ENCODE data around the gene RIMBP2.

The RIMBP2 gene

GRCh38 chr12:130435331-130435730 lies 280.8 kb downstream of the RIMBP2 start:
- DNase-seq = no peak

- no peak for DNase-seq
These were observed 281.5 kb downstream of the RIMBP2 start for GRCh38 chr12:130434560-130434959.

GRCh38 chr12:130433834-130434233 lies 282.3 kb downstream of the RIMBP2 start:
- no peak for DNase-seq

- DNase-seq = no peak
These were observed 282.7 kb downstream of the RIMBP2 start for GRCh38 chr12:130433411-130433810.

GRCh38 chr12:130431176-130431575 lies 284.9 kb downstream of the RIMBP2 start:
- no peak for DNase-seq

- DNase-seq = no peak
These were observed 286.2 kb downstream of the RIMBP2 start for GRCh38 chr12:130429656-130430505.

GRCh38 chr12:130428116-130428515 lies 288.0 kb downstream of the RIMBP2 start:
- DNase-seq = no peak

- no peak for DNase-seq
These were observed 288.7 kb downstream of the RIMBP2 start for GRCh38 chr12:130427381-130427887.

- DNase-seq = no peak
These were observed 290.3 kb downstream of the RIMBP2 start for GRCh38 chr12:130425698-130426245.

GRCh38 chr12:130424858-130425697 lies 291.0 kb downstream of the RIMBP2 start:
- DNase-seq = no peak

GRCh38 chr12:130423991-130424857 lies 291.9 kb downstream of the RIMBP2 start:
- DNase-seq = no peak

GRCh38 chr12:130423136-130423535 lies 293.0 kb downstream of the RIMBP2 start:
- no peak for DNase-seq

- no peak for DNase-seq
These were observed 293.4 kb downstream of the RIMBP2 start for GRCh38 chr12:130422676-130423075.

GRCh38 chr12:130421896-130422295 lies 294.2 kb downstream of the RIMBP2 start:
- no peak for DNase-seq

- no peak for DNase-seq
These were observed 296.0 kb downstream of the RIMBP2 start for GRCh38 chr12:130420071-130420470.

- DNase-seq = no peak
These were observed 297.0 kb downstream of the RIMBP2 start for GRCh38 chr12:130419116-130419515.

GRCh38 chr12:130418251-130418650 lies 297.8 kb downstream of the RIMBP2 start:
- no peak for DNase-seq

- no peak for DNase-seq
These were observed 301.7 kb downstream of the RIMBP2 start for GRCh38 chr12:130414381-130414780.

GRCh38 chr12:130413909-130414308 lies 302.2 kb downstream of the RIMBP2 start:
- no peak for DNase-seq

GRCh38 chr12:130412384-130412783 lies 303.7 kb downstream of the RIMBP2 start:
- no peak for DNase-seq

- DNase-seq = no peak
These were observed 310.8 kb downstream of the RIMBP2 start for GRCh38 chr12:130405332-130405731.

- peak; percentile 8 for DNase-seq
These were observed 314.4 kb downstream of the RIMBP2 start for GRCh38 chr12:130401703-130402102.
